GM12873 (cell line): ENCODE measurements around the gene AP4S1.

Experiments
- CTCF ChIP-seq: IDR thresholded peaks from 2 replicates; pipeline ENCODE4 v1.5.1; 2012; ENCODE audit warnings: low read depth, mild to moderate bottlenecking, moderate library complexity, low read length, control low read depth; ENCODE audit not compliant: insufficient read depth; ENCODE audit errors: missing control alignments

Gene AP4S1

GRCh38 chr14:31069343-31069742 is 43.9 kb downstream of the AP4S1 start:
- no peak for TF ChIP-seq CTCF

- no peak for TF ChIP-seq CTCF
Observed at GRCh38 chr14:31070431-31070830, 45.0 kb downstream of the AP4S1 start.

GRCh38 chr14:31071151-31071550 is 45.7 kb downstream of the AP4S1 start:
- TF ChIP-seq CTCF, result no peak

GRCh38 chr14:31075144-31075543 is 49.7 kb downstream of the AP4S1 start:
- no peak for TF ChIP-seq CTCF

- TF ChIP-seq CTCF, result no peak
Observed at GRCh38 chr14:31078766-31079165, 53.3 kb downstream of the AP4S1 start.

- TF ChIP-seq CTCF, result no peak
Observed at GRCh38 chr14:31080056-31080455, 54.6 kb downstream of the AP4S1 start.

GRCh38 chr14:31080484-31080883 is 55.0 kb downstream of the AP4S1 start:
- TF ChIP-seq CTCF, result no peak
